HuH-7.5 (cell line): Measurements from ENCODE around the gene TRABD2B.

Experiments used
- DNase-seq: peaks from one replicate; pipeline ENCODE4 v3.0.0; 2011; ENCODE audit warnings: low spot score

Gene TRABD2B

GRCh38 chr1:47824716-47825115 lies 172.5 kb downstream of the TRABD2B start:
- no peak for DNase-seq

GRCh38 chr1:47824297-47824696 lies 172.9 kb downstream of the TRABD2B start:
- no peak for DNase-seq

- DNase-seq, result no peak
Observed at GRCh38 chr1:47823040-47823808, 174.0 kb downstream of the TRABD2B start.

GRCh38 chr1:47821760-47822159 lies 175.4 kb downstream of the TRABD2B start:
- DNase-seq, result no peak

- DNase-seq, result no peak
Observed at GRCh38 chr1:47819574-47819888, 177.7 kb downstream of the TRABD2B start.

GRCh38 chr1:47818682-47819573 lies 178.3 kb downstream of the TRABD2B start:
- DNase-seq, result no peak

GRCh38 chr1:47817861-47818260 lies 179.3 kb downstream of the TRABD2B start:
- no peak for DNase-seq

GRCh38 chr1:47816325-47817071 lies 180.7 kb downstream of the TRABD2B start:
- no peak for DNase-seq

- no peak for DNase-seq
Observed at GRCh38 chr1:47814612-47815395, 182.4 kb downstream of the TRABD2B start.

- DNase-seq, result no peak
Observed at GRCh38 chr1:47813970-47814369, 183.2 kb downstream of the TRABD2B start.

GRCh38 chr1:47812904-47813514 lies 184.2 kb downstream of the TRABD2B start:
- no peak for DNase-seq

GRCh38 chr1:47810964-47811682 lies 186.1 kb downstream of the TRABD2B start:
- DNase-seq, result no peak

GRCh38 chr1:47809301-47810084 lies 187.7 kb downstream of the TRABD2B start:
- no peak for DNase-seq

- DNase-seq, result no peak
Observed at GRCh38 chr1:47808612-47809011, 188.6 kb downstream of the TRABD2B start.

- no peak for DNase-seq
Observed at GRCh38 chr1:47805921-47806361, 191.2 kb downstream of the TRABD2B start.

- DNase-seq, result no peak
Observed at GRCh38 chr1:47805018-47805417, 192.2 kb downstream of the TRABD2B start.

GRCh38 chr1:47803815-47804501 lies 193.2 kb downstream of the TRABD2B start:
- no peak for DNase-seq

GRCh38 chr1:47797575-47797974 lies 199.6 kb downstream of the TRABD2B start:
- no peak for DNase-seq

- no peak for DNase-seq
Observed at GRCh38 chr1:47796626-47797025, 200.6 kb downstream of the TRABD2B start.
